H1 (cell line): Measurements from ENCODE around the gene BTBD9. TPM values are rescaled to one million over a fixed set of nuclear protein-coding genes. Genes with fewer than 3 reads are reported as not detected.

Experiments used
- CTCF ChIA-PET: fragments of 300-600 bp; sonication (Branson Sonifier 250); formaldehyde crosslinking; loops from one replicate; lab custom pipeline; 2021; ENCODE audit not compliant: partially characterized antibody; lab: Charles Lee
- POLR2A ChIA-PET: fragments of 300-600 bp; sonication (Branson Sonifier 250); formaldehyde crosslinking; loops from one replicate; lab custom pipeline; 2021; ENCODE audit warnings: inconsistent platforms; ENCODE audit not compliant: partially characterized antibody; lab: Charles Lee
- DNase-seq, 2 experiments: peaks; one replicate each; pipeline versions ENCODE4 v3.0.0 to v3.0.0-alpha.2; 2010 to 2022; ENCODE audit warnings: low spot score in 2 of 2, low read depth in 1 of 2, mixed read lengths in 1 of 2
- FAIRE-seq: peaks from 2 replicates; lab custom pipeline; 2011; peaks lifted over from hg19 to GRCh38; lab: Jason Lieb, UNC
- H2AFZ ChIP-seq: 2 replicates; pipeline ENCODE4 v1.8.1; 2012; ENCODE audit warnings: low read length, inconsistent platforms
- H2AK5ac ChIP-seq: 2 replicates; pipeline ENCODE4 v1.6.1; 2013; ENCODE audit warnings: low read depth, low read length
- H2BK120ac ChIP-seq: replicated peaks from 2 replicates; pipeline ENCODE3; 2013; ENCODE audit warnings: low read depth, low read length, inconsistent platforms
- H2BK12ac ChIP-seq: 2 replicates; pipeline ENCODE4 v1.6.1; 2013; ENCODE audit warnings: low read depth, low read length
- H2BK15ac ChIP-seq: 2 replicates; pipeline ENCODE4 v1.6.1; 2013; ENCODE audit warnings: low read length
- H2BK20ac ChIP-seq: 2 replicates; pipeline ENCODE4 v1.6.1; 2013; ENCODE audit warnings: low read length
- H2BK5ac ChIP-seq: 2 replicates; pipeline ENCODE4 v1.6.1; 2013; ENCODE audit warnings: low read depth, low read length
- H3K14ac ChIP-seq: 2 replicates; pipeline ENCODE4 v1.6.1; 2013; ENCODE audit warnings: inconsistent platforms; ENCODE audit not compliant: insufficient read length
- H3K18ac ChIP-seq: 2 replicates; pipeline ENCODE4 v1.6.1; 2013; ENCODE audit warnings: low read length; ENCODE audit errors: extremely low read depth
- H3K23ac ChIP-seq: 2 replicates; pipeline ENCODE4 v1.6.1; 2013; ENCODE audit warnings: inconsistent platforms; ENCODE audit not compliant: insufficient read length
- H3K23me2 ChIP-seq: 2 replicates; pipeline ENCODE4 v1.6.1; 2013; ENCODE audit warnings: low read depth, low read length
- H3K27ac ChIP-seq: 2 replicates; pipeline ENCODE4 v1.6.1; 2011; ENCODE audit warnings: low read depth, low read length, inconsistent platforms
- H3K27me3 ChIP-seq, 4 experiments: replicated peaks in 1 of 4; 1 replicate in 1 of 4; 2 replicates in 3 of 4; pipeline versions ENCODE4 v1.6.1 to v1.8.1; 2011 to 2013; ENCODE audit warnings: low read length in 3 of 4, mild to moderate bottlenecking in 3 of 4, inconsistent platforms in 2 of 4, mixed read lengths in 2 of 4, moderate library complexity in 1 of 4; ENCODE audit not compliant: control insufficient read depth in 3 of 4, insufficient read depth in 3 of 4; ENCODE audit errors: extremely low read depth in 1 of 4
- H3K36me3 ChIP-seq, 4 experiments: 2 replicates each; pipeline versions ENCODE4 v1.6.1 to v1.8.1; 2011 to 2013; ENCODE audit warnings: mild to moderate bottlenecking in 4 of 4, low read length in 3 of 4, moderate library complexity in 2 of 4, control low read depth in 1 of 4, inconsistent platforms in 1 of 4; ENCODE audit not compliant: insufficient read depth in 4 of 4, control insufficient read depth in 2 of 4
- H3K4ac ChIP-seq: replicated peaks from 2 replicates; pipeline ENCODE3; 2013; ENCODE audit warnings: low read length, low read depth, mixed read lengths, inconsistent platforms; ENCODE audit not compliant: insufficient read length
- H3K4me1 ChIP-seq, 4 experiments: replicated peaks in 1 of 4; 1 replicate in 1 of 4; 2 replicates in 3 of 4; pipeline versions ENCODE4 v1.6.1 to v1.8.1; 2011 to 2013; ENCODE audit warnings: low read length in 3 of 4, inconsistent platforms in 2 of 4, mixed read lengths in 1 of 4; ENCODE audit not compliant: insufficient read depth in 4 of 4, control insufficient read depth in 3 of 4
- H3K4me2 ChIP-seq, 2 experiments: 2 replicates each; pipeline versions ENCODE4 v1.6.1 to v1.8.1; 2011 to 2013; ENCODE audit warnings: low read depth in 2 of 2, low read length in 2 of 2, control low read depth in 1 of 2, inconsistent platforms in 1 of 2, mild to moderate bottlenecking in 1 of 2; ENCODE audit not compliant: insufficient read depth in 1 of 2
- H3K4me3 ChIP-seq, 4 experiments: fragments of 200-600, 300-600 bp in 1 of 4; sonication (generic), shearing (Covaris generic), sonication (Bioruptor Twin) in 1 of 4; 2 replicates each; pipeline versions ENCODE4 v1.5.1 to v1.8.1; 2011 to 2016; ENCODE audit warnings: low read length in 4 of 4, low read depth in 3 of 4, control low read depth in 2 of 4, inconsistent platforms in 2 of 4, mild to moderate bottlenecking in 2 of 4, mixed read lengths in 1 of 4, moderate library complexity in 1 of 4; ENCODE audit not compliant: insufficient read depth in 2 of 4; ENCODE audit errors: extremely low read depth in 1 of 4
- H3K56ac ChIP-seq: replicated peaks from 2 replicates; pipeline ENCODE3; 2013; ENCODE audit warnings: low read depth, mild to moderate bottlenecking, mixed read lengths, low read length, inconsistent platforms; ENCODE audit not compliant: insufficient read length
- H3K79me1 ChIP-seq: 2 replicates; pipeline ENCODE4 v1.6.1; 2013; ENCODE audit warnings: low read depth, low read length, control low read depth
- H3K79me2 ChIP-seq, 2 experiments: 2 replicates each; pipeline versions ENCODE4 v1.6.1 to v1.8.1; 2012 to 2013; ENCODE audit warnings: low read length in 2 of 2, mild to moderate bottlenecking in 2 of 2, inconsistent platforms in 1 of 2; ENCODE audit not compliant: insufficient read depth in 2 of 2, control insufficient read depth in 1 of 2
- H3K9ac ChIP-seq, 4 experiments: replicated peaks in 1 of 4; 1 replicate in 1 of 4; 2 replicates in 3 of 4; pipeline versions ENCODE4 v1.6.1 to v1.8.1; 2011 to 2013; ENCODE audit warnings: low read depth in 3 of 4, low read length in 3 of 4, control low read depth in 2 of 4, mild to moderate bottlenecking in 2 of 4, moderate library complexity in 2 of 4, inconsistent platforms in 1 of 4; ENCODE audit errors: extremely low read depth in 1 of 4
- H3K9me3 ChIP-seq, 2 experiments: 2 replicates each; pipeline versions ENCODE4 v1.6.1 to v1.8.1; 2012 to 2013; ENCODE audit warnings: mild to moderate bottlenecking in 2 of 2, moderate library complexity in 2 of 2, control low read depth in 1 of 2, inconsistent platforms in 1 of 2, low read depth in 1 of 2, low read length in 1 of 2, mixed read lengths in 1 of 2; ENCODE audit not compliant: insufficient read depth in 2 of 2
- H4K20me1 ChIP-seq, 2 experiments: replicated peaks in 1 of 2; 2 replicates each; pipeline versions ENCODE3 to v1.8.1; 2011 to 2013; ENCODE audit warnings: inconsistent platforms in 2 of 2, low read length in 2 of 2, mild to moderate bottlenecking in 1 of 2; ENCODE audit not compliant: insufficient read depth in 2 of 2, control insufficient read depth in 1 of 2
- H4K5ac ChIP-seq: 2 replicates; pipeline ENCODE4 v1.6.1; 2013; ENCODE audit warnings: low read length, low read depth, mixed read lengths, inconsistent platforms; ENCODE audit not compliant: insufficient read length
- H4K8ac ChIP-seq: 2 replicates; pipeline ENCODE4 v1.8.0; 2013; ENCODE audit warnings: mild to moderate bottlenecking, moderate library complexity, low read length, inconsistent platforms; ENCODE audit not compliant: insufficient read depth; ENCODE audit errors: extremely low read depth
- H4K91ac ChIP-seq: replicated peaks from 2 replicates; pipeline ENCODE3; 2013; ENCODE audit warnings: low read length, mixed read lengths, inconsistent platforms; ENCODE audit not compliant: insufficient read length
- BACH1 ChIP-seq: IDR thresholded peaks from 2 replicates; pipeline ENCODE4 v1.6.1; 2012; ENCODE audit warnings: low read length, improper control_type of control experiment
- CBX8 ChIP-seq: fragments of 300-800, 300-1000 bp; sonication (generic); IDR thresholded peaks from 2 replicates; pipeline ENCODE4 v1.7.1; 2016; ENCODE audit warnings: low read depth, low read length, borderline replicate concordance
- EP300 ChIP-seq, 2 experiments: IDR thresholded peaks; 1 replicate in 1 of 2; 2 replicates in 1 of 2; pipeline ENCODE4 v1.6.1; 2011 to 2012; ENCODE audit warnings: low read depth in 2 of 2, low read length in 2 of 2, mild to moderate bottlenecking in 2 of 2, borderline replicate concordance in 1 of 2, inconsistent platforms in 1 of 2, moderate library complexity in 1 of 2
- KDM4A ChIP-seq: IDR thresholded peaks from one replicate; pipeline ENCODE4 v1.7.1; 2012; ENCODE audit warnings: low read depth, mild to moderate bottlenecking, moderate library complexity, low read length, inconsistent platforms; ENCODE audit not compliant: severe bottlenecking
- KDM5A ChIP-seq: fragments of 200-600 bp; IDR thresholded peaks from 2 replicates; pipeline ENCODE4 v1.7.1; 2012; ENCODE audit warnings: mild to moderate bottlenecking, low read length, inconsistent platforms, mixed read lengths
- POLR2A ChIP-seq, 2 experiments: IDR thresholded peaks; 1 replicate in 1 of 2; 2 replicates in 1 of 2; pipeline ENCODE4 v1.6.1; 2011; ENCODE audit warnings: low read depth in 2 of 2, low read length in 2 of 2, mild to moderate bottlenecking in 2 of 2; ENCODE audit errors: control extremely low read depth in 1 of 2
- RBBP5 ChIP-seq: IDR thresholded peaks from 2 replicates; pipeline ENCODE4 v1.7.1; 2012; ENCODE audit warnings: low read depth, mild to moderate bottlenecking, inconsistent platforms, low read length, moderate library complexity, borderline replicate concordance
- YY1 ChIP-seq: IDR thresholded peaks from 2 replicates; pipeline ENCODE4 v1.6.1; 2011; ENCODE audit warnings: low read depth, mild to moderate bottlenecking, low read length
- WGBS, 2 experiments: shearing (Covaris generic) in 1 of 2; methylation state at CpG; one replicate each; pipeline versions ENCODE4 v1.1.6 to v1.1.7; 2013 to 2015; ENCODE audit warnings: low lambda C conversion rate in 2 of 2, mixed read lengths in 2 of 2, inconsistent platforms in 1 of 2, low coverage in 1 of 2, missing lambda C conversion rate in 1 of 2; ENCODE audit not compliant: insufficient replicate concordance in 2 of 2, insufficient coverage in 1 of 2, insufficient read length in 1 of 2; ENCODE audit errors: extremely low coverage in 1 of 2, missing lambda C conversion rate in 1 of 2; 5-methylcytosine and 5-hydroxymethylcytosine counted together
- polyA plus RNA-seq, 7 experiments: library from polyadenylated mRNA; depleted of rRNA in 3 of 7; stranded (reverse) in 5 of 7; unstranded in 2 of 7; fragments of >200 nt in 5 of 7; fragments of 200-250 nt in 2 of 7; gene quantifications; 1 replicate in 5 of 7; 2 replicates in 1 of 7; 4 replicates in 1 of 7; pipeline versions ENCODE4 v1.2.1 to v1.2.3, GENCODE V29; 2011 to 2013; ENCODE audit warnings: missing spikeins in 2 of 7, mixed read lengths in 2 of 7
- total RNA-seq: library from RNA; stranded (reverse); fragmentation: NEBNext Ultra II Directional; extraction: Animal tissue kit (Norgen Biotek cat#: 25700); gene quantifications from 2 replicates; pipeline ENCODE4 v1.2.1, GENCODE V29; 2021
- TF ChIP-seq, protein P1 (sequence below): IDR thresholded peaks from 2 replicates; pipeline ENCODE4 v1.6.1; 2012; ENCODE audit warnings: inconsistent platforms

The BTBD9 gene
- total and polyA plus RNA-seq, 2 of the 8 experiments (the other 6 are each of a cell fraction or from before 2014, with no cell fraction given) = 0.92 to 4.1 TPM

- DNase-seq = no peak
- CTCF ChIA-PET = no interaction called here
Measured at GRCh38 chr6:38157905-38158304, 481.8 kb downstream of the BTBD9 start.

More at GRCh38 chr6:38157905-38158304, 481.8 kb downstream of the BTBD9 start:
- Histone ChIP-seq H2AFZ (no peak overlapping the region), H4K91ac (no peak overlapping the region), H3K23me2 (no peaks in the 10 kb centered on the region), H2BK5ac (no peak overlapping the region), H3K27ac (no peak overlapping the region), H3K27me3 (no peaks in the 10 kb centered on the region), H3K9me3 (no peaks in the 10 kb centered on the region), H3K4me1 (peaks cover 0 to 4% (median 0%) of the 10 kb centered on the region in 4 experiments; a peak in 2 of 7 replicates)
- TF ChIP-seq KDM5A (no peak), EP300 (IDR thresholded peaks at IDR 0.05; ENCODE audit: borderline replicate concordance in 1 of 2, low read depth in 2 of 2, low read length in 2 of 2) (no peak), BACH1 (no peak), KDM4A (no peak), POLR2A (IDR thresholded peaks at IDR 0.05; ENCODE audit: control extremely low read depth in 1 of 2, low read depth in 2 of 2, low read length in 2 of 2) (no peak), CBX8 (no peak), YY1 (no peak), RBBP5 (no peak)
- TF ChIP-seq, protein P1, sequence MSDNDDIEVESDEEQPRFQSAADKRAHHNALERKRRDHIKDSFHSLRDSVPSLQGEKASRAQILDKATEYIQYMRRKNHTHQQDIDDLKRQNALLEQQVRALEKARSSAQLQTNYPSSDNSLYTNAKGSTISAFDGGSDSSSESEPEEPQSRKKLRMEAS = no peak
- TF ChIP-seq, all 59 proteins: peak for 0
- no peak overlapping the region for H2BK12ac ChIP-seq
- H3K4me3 ChIP-seq = no peak overlapping the region
- no peak overlapping the region for H3K23ac ChIP-seq
- WGBS, 2 experiments = 87% methylated on average over 11 of the region's 11 CpGs; no CpG with 5 or more reads in 1 of the 2 experiments
- no peaks in the 10 kb centered on the region; a peak in 1 of 8 replicates for H3K36me3 ChIP-seq
- H2BK120ac ChIP-seq = no peak overlapping the region
- no peak overlapping the region for H3K9ac ChIP-seq
- H2AK5ac ChIP-seq = no peak overlapping the region
- H3K4ac ChIP-seq = no peak overlapping the region
- no peak overlapping the region for H3K14ac ChIP-seq
- H3K79me2 ChIP-seq = no peaks in the 10 kb centered on the region
- H3K18ac ChIP-seq = no peak overlapping the region; the same call in none of the 2 replicates
- POLR2A ChIA-PET = interaction anchor here (0.9 kb wide), 1 partner anchor 16 kb away, joined by 3 read pairs; no protein-coding TSS in a partner anchor
- no peak overlapping the region; the same call in 1 of the 2 replicates for H4K8ac ChIP-seq
- H3K56ac ChIP-seq = no peak overlapping the region
- H4K5ac ChIP-seq = no peak overlapping the region
- no peaks in the 10 kb centered on the region for H3K79me1 ChIP-seq
- H4K20me1 ChIP-seq = no peaks in the 10 kb centered on the region
- no peak for FAIRE-seq
- H2BK15ac ChIP-seq = no peak overlapping the region
- no peak overlapping the region for H3K4me2 ChIP-seq
- no peak overlapping the region for H2BK20ac ChIP-seq
